HTERT RPE-1 (cell line): Measurements from ENCODE around the gene GPR152.
"Not testable (repeated sequence)": the region's sequence is repeated elsewhere in the genome, so short reads cannot be mapped to it uniquely, and the experiment has no call there.

Source experiments
- in situ Hi-C: fragments of 300-500 bp; cut with MboI; formaldehyde crosslinking; loops from 4 replicates; pipeline ENCODE4 v1.14.3; 2020; ENCODE audit warnings: low sequenced_read_pairs

Gene GPR152

GRCh38 chr11:67410984-67411784 is 41.3 kb downstream of the GPR152 start:
- in situ Hi-C loops, result no loop called here

GRCh38 chr11:67410369-67410831 is 42.1 kb downstream of the GPR152 start:
- in situ Hi-C loops, result no loop called here

GRCh38 chr11:67409781-67410368 is 42.7 kb downstream of the GPR152 start:
- in situ Hi-C loops, result no loop called here

GRCh38 chr11:67409261-67409666 is 43.3 kb downstream of the GPR152 start:
- in situ Hi-C loops, result no loop called here

- in situ Hi-C loops, result no loop called here
Observed at GRCh38 chr11:67408437-67409200, 43.9 kb downstream of the GPR152 start.

- in situ Hi-C loops, result no loop called here
Observed at GRCh38 chr11:67407688-67408163, 44.8 kb downstream of the GPR152 start.

GRCh38 chr11:67406969-67407687 is 45.4 kb downstream of the GPR152 start:
- in situ Hi-C loops, result no loop called here

- in situ Hi-C loops, result no loop called here
Observed at GRCh38 chr11:67406420-67406968, 46.0 kb downstream of the GPR152 start.

- in situ Hi-C loops, result no loop called here
Observed at GRCh38 chr11:67405688-67406339, 46.7 kb downstream of the GPR152 start.

- in situ Hi-C loops, result no loop called here
Observed at GRCh38 chr11:67405196-67405567, 47.3 kb downstream of the GPR152 start.

GRCh38 chr11:67404515-67405195 is 47.9 kb downstream of the GPR152 start:
- in situ Hi-C loops, result no loop called here

- in situ Hi-C loops, result not testable (repeated sequence)
Observed at GRCh38 chr11:67403085-67403484, 49.4 kb downstream of the GPR152 start.

GRCh38 chr11:67402192-67402839 is 50.2 kb downstream of the GPR152 start:
- in situ Hi-C loops, result not testable (repeated sequence)

- in situ Hi-C loops, result no loop called here
Observed at GRCh38 chr11:67401495-67402191, 50.9 kb downstream of the GPR152 start, which contains the start of gene PPP1CA. PPP1CA (minus strand) TSS chr11:67401858; CDS start chr11:67401782, 76 bp downstream.
